IMR-90 (cell line): ENCODE data around the gene NRP2. TPM values are rescaled to one million over a fixed set of nuclear protein-coding genes. Genes with fewer than 3 reads are reported as not detected.

Source experiments
- ATAC-seq: fragments of 200-7000 bp; cut with Tn5 transposase; 2 replicates; pipeline ENCODE4 v1.9.1; 2020; ENCODE audit warnings: low read depth, mild to moderate bottlenecking, moderate library complexity
- BruUV-seq: library from RNA; stranded (reverse); fragments of 400-500 nt; replicated peaks from 2 replicates; lab custom pipeline; 2021; lab: Mats Ljungman, UMichigan
- CTCF ChIA-PET: fragments of 300-600 bp; formaldehyde crosslinking; extraction: SDS; loops from one replicate; lab custom pipeline; 2021; ENCODE audit warnings: antibody characterized with exemption; lab: Yijun Ruan, JAX
- POLR2A ChIA-PET: fragments of 300-600 bp; sonication (Branson Sonifier 250); formaldehyde crosslinking; loops from one replicate; lab custom pipeline; 2022; ENCODE audit warnings: antibody characterized with exemption; ENCODE audit not compliant: unreplicated experiment; lab: Charles Lee
- DNase-seq: peaks from one replicate; pipeline ENCODE4 v3.0.0; 2013
- H2AFZ ChIP-seq: replicated peaks from 2 replicates; pipeline ENCODE3; 2013; ENCODE audit warnings: low read length, mild to moderate bottlenecking; ENCODE audit not compliant: poor library complexity
- H2AK5ac ChIP-seq: 2 replicates; pipeline ENCODE4 v1.6.1; 2013; ENCODE audit warnings: low read depth, low read length, inconsistent platforms
- H2AK9ac ChIP-seq: replicated peaks from 2 replicates; pipeline ENCODE3; 2013; ENCODE audit warnings: mild to moderate bottlenecking, low read depth, low read length, moderate library complexity; ENCODE audit not compliant: poor library complexity
- H2BK120ac ChIP-seq: 2 replicates; pipeline ENCODE4 v1.6.1; 2013; ENCODE audit warnings: low read depth, low read length, inconsistent platforms
- H2BK15ac ChIP-seq: 3 replicates; pipeline ENCODE4 v1.6.1; 2013; ENCODE audit warnings: low read depth, low read length, inconsistent platforms
- H2BK20ac ChIP-seq: 2 replicates; pipeline ENCODE4 v1.6.1; 2013; ENCODE audit warnings: low read depth, mild to moderate bottlenecking, inconsistent platforms, low read length, moderate library complexity
- H2BK5ac ChIP-seq: 2 replicates; pipeline ENCODE4 v1.6.1; 2013; ENCODE audit warnings: mild to moderate bottlenecking, low read depth, low read length, inconsistent platforms; ENCODE audit not compliant: poor library complexity, severe bottlenecking
- H3K14ac ChIP-seq: replicated peaks from 2 replicates; pipeline ENCODE4 v1.6.1; 2013; ENCODE audit warnings: low read depth, low read length, inconsistent platforms
- H3K18ac ChIP-seq: 2 replicates; pipeline ENCODE4 v1.6.1; 2013; ENCODE audit warnings: low read depth, low read length, control low read depth
- H3K23ac ChIP-seq: 2 replicates; pipeline ENCODE4 v1.6.1; 2013; ENCODE audit warnings: low read depth, low read length, inconsistent platforms
- H3K27ac ChIP-seq: 2 replicates; pipeline ENCODE4 v1.5.1; 2013; ENCODE audit warnings: mild to moderate bottlenecking, control low read depth, low read length; ENCODE audit not compliant: insufficient read depth
- H3K27me3 ChIP-seq: 2 replicates; pipeline ENCODE4 v1.6.1; 2013; ENCODE audit warnings: low read length; ENCODE audit not compliant: control insufficient read depth, insufficient read depth
- H3K36me3 ChIP-seq: 2 replicates; pipeline ENCODE4 v1.6.1; 2013; ENCODE audit warnings: low read length, mixed read lengths; ENCODE audit not compliant: control insufficient read depth, insufficient read depth
- H3K4ac ChIP-seq: 2 replicates; pipeline ENCODE4 v1.6.1; 2013; ENCODE audit warnings: low read depth, low read length, inconsistent platforms
- H3K4me1 ChIP-seq: 2 replicates; pipeline ENCODE4 v1.6.1; 2013; ENCODE audit warnings: low read length, mixed read lengths; ENCODE audit not compliant: control insufficient read depth, insufficient read depth
- H3K4me2 ChIP-seq: 2 replicates; pipeline ENCODE4 v1.6.1; 2013; ENCODE audit warnings: low read depth, mild to moderate bottlenecking, control low read depth, low read length, moderate library complexity
- H3K4me3 ChIP-seq: 2 replicates; pipeline ENCODE4 v1.5.1; 2013; ENCODE audit warnings: low read depth, mild to moderate bottlenecking, control low read depth, low read length, moderate library complexity; ENCODE audit not compliant: insufficient read depth
- H3K56ac ChIP-seq: 2 replicates; pipeline ENCODE4 v1.6.1; 2013; ENCODE audit warnings: low read length, inconsistent platforms; ENCODE audit not compliant: insufficient read depth; ENCODE audit errors: extremely low read depth
- H3K79me1 ChIP-seq, 2 experiments: 2 replicates each; pipeline ENCODE4 v1.6.1; 2013; ENCODE audit warnings: low read length in 2 of 2, inconsistent platforms in 1 of 2, low read depth in 1 of 2
- H3K9ac ChIP-seq: 2 replicates; pipeline ENCODE4 v1.6.1; 2013; ENCODE audit warnings: low read depth, low read length, control low read depth
- H3K9me1 ChIP-seq: 2 replicates; pipeline ENCODE4 v1.6.1; 2013; ENCODE audit warnings: low read length, inconsistent platforms; ENCODE audit not compliant: insufficient read depth
- H3K9me3 ChIP-seq: 2 replicates; pipeline ENCODE4 v1.6.1; 2013; ENCODE audit warnings: low read length; ENCODE audit not compliant: control insufficient read depth, insufficient read depth
- H4K20me1 ChIP-seq: 2 replicates; pipeline ENCODE4 v1.6.1; 2013; ENCODE audit warnings: low read length, inconsistent platforms; ENCODE audit not compliant: insufficient read depth
- H4K5ac ChIP-seq: 2 replicates; pipeline ENCODE4 v1.6.1; 2013; ENCODE audit warnings: mild to moderate bottlenecking, low read depth, low read length, control low read depth
- H4K8ac ChIP-seq, 2 experiments: 2 replicates each; pipeline ENCODE4 v1.6.1; 2013; ENCODE audit warnings: low read depth in 2 of 2, low read length in 2 of 2, control low read depth in 1 of 2, inconsistent platforms in 1 of 2
- H4K91ac ChIP-seq: 2 replicates; pipeline ENCODE4 v1.6.1; 2013; ENCODE audit warnings: low read depth, low read length, inconsistent platforms; ENCODE audit not compliant: insufficient read depth
- BHLHE40 ChIP-seq: fragments of 150-350 bp; IDR thresholded peaks from 2 replicates; pipeline ENCODE4 v1.6.1; 2016; ENCODE audit warnings: mild to moderate bottlenecking, low read depth, low read length
- CEBPB ChIP-seq: IDR thresholded peaks from 2 replicates; pipeline ENCODE4 v1.6.1; 2012; ENCODE audit warnings: low read depth, low read length, improper control_type of control experiment
- CTCF ChIP-seq: conservative IDR thresholded peaks from 2 replicates; pipeline ENCODE4 v1.5.1; 2012; ENCODE audit warnings: mild to moderate bottlenecking, low read depth, low read length, improper control_type of control experiment
- MAZ ChIP-seq: IDR thresholded peaks from 2 replicates; pipeline ENCODE4 v1.6.1; 2012; ENCODE audit warnings: low read depth, mild to moderate bottlenecking, low read length, improper control_type of control experiment, moderate library complexity, borderline replicate concordance
- MXI1 ChIP-seq: IDR thresholded peaks from 2 replicates; pipeline ENCODE4 v1.6.1; 2012; ENCODE audit warnings: low read depth, mild to moderate bottlenecking, low read length, moderate library complexity, borderline replicate concordance
- NFE2L2 ChIP-seq: fragments of 150-350 bp; IDR thresholded peaks from 2 replicates; pipeline ENCODE4 v1.6.1; 2016; ENCODE audit warnings: low read depth, mild to moderate bottlenecking, low read length
- RFX5 ChIP-seq: IDR thresholded peaks from 2 replicates; pipeline ENCODE4 v1.8.0; 2012; ENCODE audit warnings: low read depth, mild to moderate bottlenecking, low read length, moderate library complexity
- USF2 ChIP-seq: fragments of 150-350 bp; IDR thresholded peaks from 2 replicates; pipeline ENCODE4 v1.6.1; 2017; ENCODE audit warnings: mild to moderate bottlenecking, antibody characterized with exemption, low read length, low read depth
- WGBS, 2 experiments: methylation state at CpG; one replicate each; pipeline versions ENCODE4 v1.1.5 to v1.1.7; 2013; ENCODE audit warnings: missing lambda C conversion rate in 2 of 2; ENCODE audit not compliant: insufficient read length in 1 of 2; ENCODE audit errors: extremely low coverage in 2 of 2; 5-methylcytosine and 5-hydroxymethylcytosine counted together
- dilution Hi-C: fragments of 300-500 bp; cut with HindIII; formaldehyde crosslinking; loops from one replicate; pipeline ENCODE4 v1.14.3; 2018; ENCODE audit warnings: low sequenced_read_pairs; ENCODE audit not compliant: unreplicated experiment
- in situ Hi-C: fragments of 300-500 bp; cut with MboI; formaldehyde crosslinking; loops from 3 replicates; pipeline ENCODE4 v1.14.3; 2019; ENCODE audit warnings: low sequenced_read_pairs, inconsistent platforms, mixed read lengths
- intact Hi-C: fragments of 100-400 bp; cut with micrococcal nuclease; formaldehyde crosslinking; loops from 2 replicates; pipeline ENCODE4 v1.10.0; 2022
- polyA plus RNA-seq, 3 experiments: library from polyadenylated mRNA; depleted of rRNA; stranded (reverse); fragments of >200 nt; gene quantifications; 2 replicates each; pipeline ENCODE4 v1.2.3, GENCODE V29; 2012; ENCODE audit warnings: low replicate concordance in 1 of 3
- total RNA-seq: library from RNA; depleted of rRNA; stranded (reverse); fragments of >200 nt; gene quantifications from 2 replicates; pipeline ENCODE4 v1.2.3, GENCODE V29; 2012

NRP2 gene
- total and polyA plus RNA-seq, 2 of the 4 experiments (the other 2 are of a cell fraction), result 46.4 to 51.3 TPM

GRCh38 chr2:205771031-205771430, 88.7 kb downstream of the NRP2 start:
- H3K4me3 ChIP-seq, result no peak overlapping the region
- H4K20me1 ChIP-seq, result 0 out of 2 replicates have a peak, but pooled peaks cover 5% of the 10 kb centered on the region
- H2BK15ac ChIP-seq, result peak overlapping the region; percentile 25; the same call in 2 of the 3 replicates
- H3K14ac ChIP-seq, result peak overlapping the region; percentile 79; the same call in 1 of the 2 replicates
- ATAC-seq (peak; percentile 73), DNase-seq (peak; percentile 94)
- in situ Hi-C loops (loop anchor here (10.0 kb wide), 1 partner anchor 114 kb away; no protein-coding TSS in a partner anchor), dilution Hi-C loops (no loop called here), intact Hi-C loops (loop anchor here (2.0 kb wide), 1 partner anchor 42 kb away; no protein-coding TSS in a partner anchor)
- H3K36me3 ChIP-seq, result peaks cover 24% of the 10 kb centered on the region
- WGBS, 2 experiments, result 0% methylated on average over 4 of the region's 10 CpGs; no CpG with 5 or more reads in 1 of the 2 experiments
- H3K9ac ChIP-seq, result peak overlapping the region; percentile 25; the same call in 1 of the 2 replicates
- POLR2A ChIA-PET, result no interaction called here
- peak overlapping the region; percentile 90 for H4K5ac ChIP-seq
- peak overlapping the region; percentile 76 for H3K23ac ChIP-seq
- H2AK9ac ChIP-seq, result peak overlapping the region; percentile 58
- peak overlapping the region; percentile 64 for H3K4me2 ChIP-seq
- H2AFZ ChIP-seq, result peak overlapping the region; percentile 75
- H3K27ac ChIP-seq, result peak overlapping the region; percentile 96
- H3K4me1 ChIP-seq, result peaks cover 36% of the 10 kb centered on the region
- peak overlapping the region; percentile 95 for H3K4ac ChIP-seq
- H2BK5ac ChIP-seq, result peak overlapping the region; percentile 73
- no peaks in the 10 kb centered on the region for H3K79me1 ChIP-seq
- H2AK5ac ChIP-seq, result peak overlapping the region; percentile 96
- peak overlapping the region; percentile 93 for H2BK20ac ChIP-seq
- no peaks in the 10 kb centered on the region for H3K9me3 ChIP-seq
- H2BK120ac ChIP-seq, result peak overlapping the region; percentile 95
- peak overlapping the region; percentile 81; a peak in 3 of 4 replicates for H4K8ac ChIP-seq
- no TSS peak for BruUV-seq
- H4K91ac ChIP-seq, result peak overlapping the region; percentile 95
- H3K56ac ChIP-seq, result peak overlapping the region; percentile 84
- peaks cover 8% of the 10 kb centered on the region for H3K27me3 ChIP-seq
- CTCF ChIA-PET, result no interaction called here
- peaks cover 24% of the 10 kb centered on the region for H3K9me1 ChIP-seq
- TF ChIP-seq CEBPB (no peak), MAZ (peak; percentile 18; the same call in 1 of the 2 replicates), RFX5 (no peak), CTCF (no peak), USF2 (no peak), MXI1 (peak; percentile 93), NFE2L2 (no peak), BHLHE40 (peak; percentile 25; the same call in 1 of the 2 replicates)
- H3K18ac ChIP-seq, result peak overlapping the region; percentile 92
